Measurements from ENCODE around the gene ADARB1.

DNA sequence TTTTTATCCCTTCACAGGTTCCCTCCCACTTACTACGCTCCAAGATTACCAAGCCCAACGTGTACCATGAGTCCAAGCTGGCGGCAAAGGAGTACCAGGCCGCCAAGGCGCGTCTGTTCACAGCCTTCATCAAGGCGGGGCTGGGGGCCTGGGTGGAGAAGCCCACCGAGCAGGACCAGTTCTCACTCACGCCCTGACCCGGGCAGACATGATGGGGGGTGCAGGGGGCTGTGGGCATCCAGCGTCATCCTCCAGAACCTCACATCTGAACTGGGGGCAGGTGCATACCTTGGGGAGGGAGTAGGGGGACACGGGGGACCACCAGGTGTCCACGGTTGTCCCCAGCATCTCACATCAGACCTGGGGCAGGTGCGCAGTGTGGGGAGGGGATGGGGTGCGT, 147.6 kb downstream of the ADARB1 start:
- TF ChIP-seq CTCF (conservative IDR thresholded peaks at IDR 0.05; ENCODE audit: low read length) (no peak), EZH2phosphoT487 (IDR thresholded peaks at IDR 0.05; ENCODE audit: borderline replicate concordance, low read depth, low read length) (no peak)

Measured in OCI-LY7 (cell line).